ENCODE data around the gene LGR4. TPM values are rescaled to one million over a fixed set of nuclear protein-coding genes. Genes with fewer than 3 reads are reported as not detected.

Gene LGR4
- total and polyA plus RNA-seq, 7 donors = 11.3 to 44.3 (median 29.9) TPM

- H3K4me3 ChIP-seq = no peak overlapping the region
- no peaks in the 10 kb centered on the region for H3K36me3 ChIP-seq
- no peak for DNase-seq
- no peaks in the 10 kb centered on the region for H3K27me3 ChIP-seq
- intact Hi-C loops (cut with DNase I) = no loop called here
- TF ChIP-seq POLR2A (IDR thresholded peaks at IDR 0.05) (no peak), CTCF (IDR thresholded peaks at IDR 0.05) (no peak), POLR2AphosphoS5 (IDR thresholded peaks at IDR 0.05) (no peak), EP300 (IDR thresholded peaks at IDR 0.05) (no peak)
- WGBS, 2 donors = 95 to 97% methylated on average over 4 of the region's 4 CpGs
- H3K4me1 ChIP-seq = no peaks in the 10 kb centered on the region
- no peak overlapping the region for H3K27ac ChIP-seq
- peaks cover 0 to 2% (median 0%) of the 10 kb centered on the region in 4 donors for H3K9me3 ChIP-seq
Observed at GRCh38 chr11:27514076-27514475, 41.5 kb upstream of the LGR4 start.

- H3K36me3 ChIP-seq = no peaks in the 10 kb centered on the region
- intact Hi-C loops (cut with DNase I) = no loop called here
- H3K27ac ChIP-seq = no peak overlapping the region
Observed at GRCh38 chr11:27513389-27513788, 40.8 kb upstream of the LGR4 start.

GRCh38 chr11:27512238-27512637 is 39.6 kb upstream of the LGR4 start:
- no peaks in the 10 kb centered on the region for H3K36me3 ChIP-seq
- H3K27me3 ChIP-seq = no peaks in the 10 kb centered on the region
- no peak overlapping the region for H3K4me3 ChIP-seq
- WGBS, 2 donors = 93 to 94% methylated on average over 3 of the region's 3 CpGs
- H3K9me3 ChIP-seq = peaks cover 0 to 2% (median 0%) of the 10 kb centered on the region in 4 donors
- H3K27ac ChIP-seq = no peak overlapping the region
- no peak for DNase-seq
- peaks cover 0 to 8% (median 4%) of the 10 kb centered on the region in 4 donors for H3K4me1 ChIP-seq
- TF ChIP-seq POLR2A (IDR thresholded peaks at IDR 0.05) = no peak
- intact Hi-C loops (cut with DNase I) = no loop called here

More at GRCh38 chr11:27513389-27513788, 40.8 kb upstream of the LGR4 start:
- Histone ChIP-seq H3K9me3 (peaks cover 0 to 2% (median 0%) of the 10 kb centered on the region in 4 donors), H3K27me3 (no peaks in the 10 kb centered on the region), H3K4me3 (no peak overlapping the region), H3K4me1 (no peaks in the 10 kb centered on the region)
- no peak for TF ChIP-seq EP300 (IDR thresholded peaks at IDR 0.05)
- TF ChIP-seq POLR2AphosphoS5 (IDR thresholded peaks at IDR 0.05) = no peak
- no peak for TF ChIP-seq POLR2A (IDR thresholded peaks at IDR 0.05)
- no peak for TF ChIP-seq CTCF (IDR thresholded peaks at IDR 0.05)
- WGBS, 2 donors = 94 to 96% methylated on average over 2 of the region's 2 CpGs
- no peak for DNase-seq

- intact Hi-C loops (cut with DNase I) = loop anchor here (10.0 kb wide), 1 partner anchor 595 kb away; the partner anchor contains the start of genes KIF18A and METTL15
- 92 to 93% methylated on average over 4 of the region's 4 CpGs for WGBS, 2 donors
Observed at GRCh38 chr11:27509908-27510307, 37.3 kb upstream of the LGR4 start.

More at GRCh38 chr11:27509908-27510307, 37.3 kb upstream of the LGR4 start:
- no peak overlapping the region for H3K4me3 ChIP-seq
- no peaks in the 10 kb centered on the region for H3K36me3 ChIP-seq
- H3K4me1 ChIP-seq = peaks cover 0 to 21% (median 15%) of the 10 kb centered on the region in 4 donors
- DNase-seq = no peak
- H3K27me3 ChIP-seq = no peaks in the 10 kb centered on the region
- peaks cover 0 to 2% (median 0%) of the 10 kb centered on the region in 4 donors for H3K9me3 ChIP-seq
- no peak for TF ChIP-seq CTCF (IDR thresholded peaks at IDR 0.05)
- no peak for TF ChIP-seq POLR2AphosphoS5 (IDR thresholded peaks at IDR 0.05)
- no peak for TF ChIP-seq POLR2A (IDR thresholded peaks at IDR 0.05)
- no peak overlapping the region for H3K27ac ChIP-seq
